HL-60 (cell line): ENCODE data around the gene ALDH5A1.

Experiments
- CTCF ChIP-seq: IDR thresholded peaks from one replicate; pipeline ENCODE4 v1.5.1; 2011; ENCODE audit warnings: low read length, control low read depth, inconsistent platforms; ENCODE audit not compliant: insufficient read depth
- POLR2AphosphoS5 ChIP-seq: IDR thresholded peaks from 2 replicates; pipeline ENCODE4 v1.6.1; 2012; ENCODE audit warnings: low read depth
- REST ChIP-seq: IDR thresholded peaks from 2 replicates; pipeline ENCODE4 v1.6.1; 2012; ENCODE audit warnings: low read depth; ENCODE audit not compliant: insufficient replicate concordance

- TF ChIP-seq REST (no peak), CTCF (no peak), POLR2AphosphoS5 (no peak)
These were observed 89.6 kb downstream of the ALDH5A1 start for GRCh38 chr6:24584382-24584720.
